ENCODE data around the gene LHX3.

The LHX3 gene

GRCh38 chr9:136191099-136191959, 13.6 kb downstream of the LHX3 start:
- no peak for DNase-seq

GRCh38 chr9:136190656-136191055, 14.3 kb downstream of the LHX3 start:
- no peak for DNase-seq

- DNase-seq, result no peak
Measured at GRCh38 chr9:136190237-136190601, 14.7 kb downstream of the LHX3 start.

- no peak for DNase-seq
Measured at GRCh38 chr9:136189394-136190236, 15.3 kb downstream of the LHX3 start.

- DNase-seq, result no peak
Measured at GRCh38 chr9:136187683-136188586, 17.0 kb downstream of the LHX3 start.

- DNase-seq, result no peak
Measured at GRCh38 chr9:136187197-136187596, 17.7 kb downstream of the LHX3 start.

DNA sequence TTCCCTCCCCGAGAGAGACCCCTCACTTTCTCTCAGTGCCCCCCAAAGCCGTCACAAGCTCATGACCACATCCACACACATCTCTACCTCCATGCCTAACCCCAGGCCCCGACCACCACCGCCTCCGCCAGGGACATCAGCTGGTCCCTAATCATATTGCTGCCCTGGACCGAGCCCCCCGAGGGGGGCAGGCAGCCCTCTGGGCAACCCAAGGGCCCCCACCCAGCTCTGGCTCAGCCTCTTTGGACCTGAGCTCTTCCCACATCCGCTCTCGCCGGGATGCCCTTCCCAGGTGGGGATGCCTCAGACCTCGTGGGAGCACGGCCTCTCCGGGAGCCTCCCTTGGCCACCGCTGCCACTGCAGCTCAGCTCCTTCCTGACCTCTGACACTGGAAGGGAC, 18.5 kb downstream of the LHX3 start:
- DNase-seq, result no peak

GRCh38 chr9:136185596-136186366, 19.1 kb downstream of the LHX3 start:
- no peak for DNase-seq

GRCh38 chr9:136185066-136185465, 19.9 kb downstream of the LHX3 start:
- no peak for DNase-seq

GRCh38 chr9:136182850-136183422, 22.0 kb downstream of the LHX3 start:
- DNase-seq, result no peak

GRCh38 chr9:136182420-136182787, 22.5 kb downstream of the LHX3 start:
- DNase-seq, result no peak

DNA sequence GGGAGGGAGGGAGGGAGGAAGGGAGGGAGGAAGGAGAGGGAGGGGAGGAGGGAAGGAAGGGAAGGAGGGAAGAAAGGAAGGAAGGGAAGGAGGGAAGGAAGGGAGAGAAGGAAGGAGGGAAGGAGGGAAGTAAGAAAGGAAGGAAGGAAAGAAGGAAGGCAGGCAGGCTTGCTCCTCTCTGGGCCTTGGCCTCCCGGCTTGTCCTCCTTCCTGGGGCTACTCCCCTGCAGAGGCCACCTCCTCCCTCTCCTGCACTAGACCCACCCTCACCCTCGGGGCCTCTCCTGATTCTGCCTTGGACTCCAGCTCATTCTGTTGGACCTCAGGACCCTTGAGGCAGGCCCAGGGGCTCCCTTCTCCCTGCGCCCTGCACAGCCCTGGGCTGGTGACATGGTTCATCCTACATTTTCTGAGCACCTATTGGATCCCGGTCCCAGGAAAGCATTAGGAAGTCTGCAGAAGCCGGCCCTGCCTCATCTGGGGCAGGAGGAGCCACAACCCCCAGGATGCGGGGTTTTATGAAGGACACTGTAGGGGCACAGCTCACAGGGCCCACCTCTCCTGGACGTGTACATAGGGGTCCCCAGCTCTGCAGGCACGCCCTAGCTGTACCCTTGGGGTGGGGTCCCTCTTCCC, 23.0 kb downstream of the LHX3 start:
- no peak for DNase-seq

- no peak for DNase-seq
Measured at GRCh38 chr9:136180586-136180985, 24.3 kb downstream of the LHX3 start.

DNA sequence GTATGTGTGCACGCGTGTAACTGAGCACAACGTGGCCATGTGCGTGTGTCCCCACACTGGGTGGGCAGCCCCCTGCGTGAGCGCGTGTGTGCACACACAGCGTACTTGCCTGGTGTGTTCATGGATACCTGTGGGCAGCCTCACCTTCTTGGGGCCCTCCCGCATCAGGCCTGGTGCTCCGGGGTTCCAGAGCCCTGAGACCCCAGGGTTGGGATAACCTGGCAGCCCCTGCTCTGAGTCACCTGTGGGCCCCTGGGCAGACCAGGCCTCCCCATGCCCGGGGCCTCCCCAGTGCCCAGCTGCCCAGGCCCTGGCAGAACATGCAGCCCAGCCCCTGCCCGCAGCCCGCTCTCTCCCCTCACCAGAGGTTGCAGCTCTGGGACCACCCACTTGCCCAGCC, 25.2 kb downstream of the LHX3 start:
- DNase-seq, result no peak

DNA sequence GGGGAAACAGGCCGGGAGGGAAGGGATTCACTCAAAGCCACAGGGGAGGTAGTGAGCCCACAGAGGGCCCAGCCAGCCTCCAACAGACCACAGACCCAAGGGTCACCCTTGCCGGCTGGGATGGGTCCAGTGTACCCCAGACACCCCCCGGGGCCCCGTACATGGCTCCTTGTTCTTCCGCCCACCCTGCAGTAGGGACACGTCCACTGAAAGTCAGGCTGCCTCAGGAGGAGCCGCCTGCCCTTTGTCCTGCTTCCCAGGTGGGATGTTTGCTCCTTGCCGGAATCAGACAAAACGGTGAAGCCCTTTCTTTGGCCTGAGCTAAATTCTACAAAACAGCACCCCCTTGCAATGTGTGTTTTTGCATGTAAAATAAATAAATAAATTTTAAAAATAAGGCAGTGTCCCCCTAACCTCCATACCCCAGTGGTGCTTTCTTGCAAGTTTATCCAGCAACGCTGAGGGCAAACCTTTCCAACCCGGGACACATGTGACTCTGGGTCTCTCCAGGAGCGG, 25.8 kb downstream of the LHX3 start:
- no peak for DNase-seq

DNA sequence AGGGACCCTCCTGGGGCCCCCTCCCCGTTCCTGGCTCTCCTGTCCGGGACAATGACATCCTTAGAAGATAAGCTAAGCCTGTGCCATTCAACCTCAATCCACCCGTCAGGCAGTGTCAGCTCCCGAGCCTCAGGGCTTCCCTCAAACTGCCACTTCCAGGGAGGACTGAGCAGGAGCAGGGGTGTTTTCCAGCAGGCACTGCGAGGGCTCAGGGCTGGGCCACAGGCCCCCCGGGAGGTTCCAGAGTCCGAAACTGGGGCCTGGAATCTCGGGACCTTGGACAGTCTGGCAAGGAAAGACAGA, 26.2 kb downstream of the LHX3 start:
- DNase-seq, result no peak

DNA sequence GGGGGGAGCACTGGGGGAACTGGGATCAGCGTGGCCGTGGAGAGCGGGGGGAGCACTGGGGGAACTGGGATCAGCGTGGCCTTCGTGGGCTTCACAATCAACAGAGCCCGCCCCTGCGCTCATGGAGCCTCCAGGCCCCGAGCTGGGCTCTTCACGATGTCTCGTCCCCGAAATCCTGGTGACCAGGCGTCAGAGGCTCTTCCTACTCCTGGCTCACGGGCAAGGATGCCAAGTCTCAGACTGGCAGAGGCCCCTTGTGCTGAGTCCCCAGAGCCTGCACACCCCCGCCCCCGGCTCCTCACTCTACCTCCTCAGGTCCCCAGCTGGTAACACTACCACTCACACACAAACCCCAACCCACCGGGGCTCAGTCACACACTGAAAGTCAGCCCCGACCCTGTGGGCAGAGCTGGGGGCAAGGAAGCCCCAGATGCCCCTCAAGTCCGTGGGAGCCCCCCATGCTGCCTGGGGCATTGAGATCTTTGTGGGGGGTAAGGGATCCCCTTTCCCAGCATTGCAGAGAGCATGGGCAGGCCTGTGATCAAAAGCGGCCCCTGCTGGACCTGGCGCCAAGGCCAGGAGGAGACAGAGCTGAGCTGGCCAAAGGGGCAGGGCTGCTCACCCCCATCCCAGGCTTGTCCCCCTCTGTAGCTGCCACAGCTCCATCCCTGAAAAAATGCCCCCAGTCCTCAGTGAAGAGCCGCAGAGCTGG, 26.7 kb downstream of the LHX3 start:
- no peak for DNase-seq

DNA sequence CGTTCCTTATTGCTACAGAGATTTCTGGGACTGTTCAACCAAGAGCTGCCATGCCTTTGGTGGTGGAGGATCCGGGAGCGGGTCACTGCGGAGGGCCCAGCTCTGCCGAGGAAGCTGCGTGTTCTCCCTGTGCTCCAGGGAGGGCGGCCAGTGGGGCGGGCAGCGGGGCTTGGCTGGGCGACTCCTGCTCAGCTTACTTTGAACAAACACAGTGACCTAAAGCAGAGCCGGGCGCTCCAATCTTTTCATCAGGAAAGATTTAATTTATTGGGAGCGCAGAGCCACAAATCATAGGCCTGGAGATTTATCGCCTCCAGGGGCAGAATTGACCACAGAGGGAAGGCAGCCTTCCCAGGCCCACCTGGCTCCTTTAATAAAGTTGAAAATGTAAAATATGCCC, 27.7 kb downstream of the LHX3 start:
- DNase-seq, result no peak

- no peak for DNase-seq
Measured at GRCh38 chr9:136175616-136176197, 29.2 kb downstream of the LHX3 start.

All from activated gamma-delta T cell treated with Interleukin-2 at 50 U/mL for 16 hours (primary cell).